Mesodermal cell (in vitro differentiated cells): ENCODE measurements around the gene C4B.
"Not testable (repeated sequence)": the region's sequence is repeated elsewhere in the genome, so short reads cannot be mapped to it uniquely, and the experiment has no call there.

Experiments used
- H3K27ac ChIP-seq: 2 replicates; pipeline ENCODE4 v1.7.0; 2013; ENCODE audit warnings: mild to moderate bottlenecking, low read depth, low read length, moderate library complexity; ENCODE audit not compliant: severe bottlenecking
- H3K36me3 ChIP-seq: 2 replicates; pipeline ENCODE4 v1.7.1; 2013; ENCODE audit warnings: mild to moderate bottlenecking, low read length, moderate library complexity; ENCODE audit not compliant: control insufficient read depth, insufficient read depth
- H3K4me1 ChIP-seq: one replicate; pipeline ENCODE4 v1.7.1; 2013; ENCODE audit warnings: mild to moderate bottlenecking, low read length; ENCODE audit not compliant: insufficient read depth, control insufficient read depth, poor library complexity, severe bottlenecking
- H3K4me3 ChIP-seq: 2 replicates; pipeline ENCODE4 v1.7.0; 2013; ENCODE audit warnings: low read length, control low read depth, mild to moderate bottlenecking; ENCODE audit not compliant: insufficient read depth, poor library complexity, severe bottlenecking; ENCODE audit errors: extremely low read depth
- H3K9me3 ChIP-seq: 2 replicates; pipeline ENCODE4 v1.7.1; 2013; ENCODE audit warnings: mild to moderate bottlenecking, low read length, moderate library complexity; ENCODE audit not compliant: control insufficient read depth
- WGBS, 2 experiments: methylation state at CpG; one replicate each; pipeline ENCODE4 v1.1.5; 2013; ENCODE audit warnings: missing lambda C conversion rate in 2 of 2; ENCODE audit not compliant: insufficient coverage in 2 of 2; 5-methylcytosine and 5-hydroxymethylcytosine counted together

C4B gene

DNA sequence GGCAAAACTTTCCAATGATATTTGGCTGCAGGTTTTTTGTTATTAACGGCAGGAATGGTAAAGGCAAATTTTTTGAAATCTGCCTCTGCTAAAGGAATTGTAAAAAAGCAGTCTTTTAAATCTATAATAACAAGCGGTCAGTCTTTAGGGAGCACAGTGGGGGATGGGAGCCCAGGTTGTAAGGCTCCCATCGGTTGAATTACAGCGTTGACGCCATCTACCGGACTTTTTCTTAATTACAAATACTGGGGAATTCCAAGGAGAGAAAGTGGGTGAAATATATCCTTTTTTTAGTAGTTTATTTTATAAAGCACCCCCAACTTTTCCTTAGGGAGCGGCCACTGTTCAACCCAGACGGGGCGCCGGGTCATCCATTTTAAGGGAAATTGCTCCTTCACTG lies 25.2 kb upstream of the C4B start:
- H3K4me1 ChIP-seq, H3K36me3 ChIP-seq: not testable (repeated sequence)
- WGBS, 2 experiments, result no CpG with 5 or more reads among the region's 10 CpGs

GRCh38 chr6:31994421-31994820 lies 20.2 kb upstream of the C4B start:
- H3K36me3 ChIP-seq, H3K4me3 ChIP-seq: not testable (repeated sequence)
- WGBS, 2 experiments, result no CpG with 5 or more reads among the region's 14 CpGs

More for the DNA sequence above, 25.2 kb upstream of the C4B start:
- not testable (repeated sequence) for H3K4me3 ChIP-seq, H3K27ac ChIP-seq, H3K9me3 ChIP-seq

GRCh38 chr6:31996385-31996784 lies 18.2 kb upstream of the C4B start:
- H3K36me3 ChIP-seq, H3K4me3 ChIP-seq, H3K4me1 ChIP-seq, H3K9me3 ChIP-seq, H3K27ac ChIP-seq: not testable (repeated sequence)
- 100% methylated on average over 1 to 4 of the region's 6 CpGs for WGBS, 2 experiments

More at GRCh38 chr6:31994421-31994820, 20.2 kb upstream of the C4B start:
- not testable (repeated sequence) for H3K27ac ChIP-seq, H3K4me1 ChIP-seq, H3K9me3 ChIP-seq

DNA sequence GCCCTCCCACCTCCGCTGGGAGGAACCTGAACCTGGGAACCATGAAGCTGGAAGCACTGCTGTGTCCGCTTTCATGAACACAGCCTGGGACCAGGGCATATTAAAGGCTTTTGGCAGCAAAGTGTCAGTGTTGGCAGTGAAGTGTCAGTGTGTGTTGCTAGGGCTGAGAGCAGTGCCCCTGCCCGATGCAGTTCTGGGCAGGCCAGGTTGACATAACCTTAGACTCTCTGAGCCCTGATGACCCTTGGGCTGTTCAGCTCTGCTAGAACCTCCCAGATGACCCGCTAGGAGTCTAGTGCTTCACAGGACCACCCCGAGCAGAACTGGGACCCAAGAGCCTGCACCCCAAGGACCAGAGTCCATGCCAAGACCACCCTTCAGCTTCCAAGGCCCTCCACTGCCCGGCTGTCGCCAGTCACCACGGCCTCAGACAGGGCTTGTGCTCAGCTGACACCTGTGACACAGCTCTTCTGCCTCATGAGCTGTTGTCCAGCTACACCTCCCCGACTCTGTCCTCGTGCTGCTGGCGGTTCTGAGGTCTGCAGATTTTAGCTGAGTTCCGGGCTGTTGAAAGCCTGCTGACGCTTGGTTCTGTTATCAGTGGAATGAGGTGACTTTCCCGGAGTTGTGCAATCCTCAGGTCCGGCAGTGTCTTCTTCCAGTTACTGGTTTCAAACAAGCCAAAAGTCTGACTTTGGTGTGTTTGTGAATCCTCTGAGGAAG lies 11.9 kb upstream of the C4B start:
- H3K9me3 ChIP-seq, H3K4me1 ChIP-seq, H3K36me3 ChIP-seq, H3K27ac ChIP-seq, H3K4me3 ChIP-seq: not testable (repeated sequence)
- no CpG with 5 or more reads among the region's 15 CpGs for WGBS, 2 experiments

DNA sequence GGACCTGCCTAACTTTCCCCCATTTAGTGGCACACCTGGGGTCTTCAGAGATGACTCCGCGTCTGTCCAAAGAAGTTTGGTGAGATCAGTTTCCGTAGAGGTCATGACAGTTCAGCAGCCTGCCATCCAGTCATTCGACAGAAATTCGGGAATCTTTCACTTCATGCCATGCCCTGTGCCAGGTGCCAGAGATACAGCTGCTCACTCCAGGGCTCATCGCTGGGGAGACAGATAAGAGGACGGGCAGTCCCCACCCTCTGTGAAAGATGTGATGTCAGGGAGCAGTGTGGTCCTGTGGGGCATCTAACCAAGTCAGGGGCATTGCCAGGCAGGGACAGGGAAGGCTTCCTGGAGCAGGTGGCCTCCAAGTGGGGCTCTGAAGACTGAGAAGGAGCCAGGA lies 11.3 kb upstream of the C4B start:
- H3K36me3 ChIP-seq, H3K9me3 ChIP-seq, H3K4me1 ChIP-seq, H3K27ac ChIP-seq, H3K4me3 ChIP-seq: not testable (repeated sequence)
- WGBS, 2 experiments, result no CpG with 5 or more reads among the region's 7 CpGs

- WGBS, 2 experiments, result 92% methylated on average over 2 of the region's 4 CpGs; no CpG with 5 or more reads in 1 of the 2 experiments
- H3K36me3 ChIP-seq, H3K4me1 ChIP-seq, H3K27ac ChIP-seq, H3K4me3 ChIP-seq, H3K9me3 ChIP-seq: not testable (repeated sequence)
Observed at GRCh38 chr6:32004393-32004792, 10.2 kb upstream of the C4B start.

- not testable (repeated sequence) for H3K9me3 ChIP-seq, H3K4me3 ChIP-seq, H3K27ac ChIP-seq, H3K36me3 ChIP-seq, H3K4me1 ChIP-seq
- 90 to 100% methylated on average over 2 to 7 of the region's 13 CpGs for WGBS, 2 experiments
Observed at GRCh38 chr6:32004864-32005537, 9.6 kb upstream of the C4B start.

GRCh38 chr6:32005538-32005880 lies 9.1 kb upstream of the C4B start:
- WGBS, 2 experiments, result 86% methylated on average over 1 of the region's 9 CpGs; no CpG with 5 or more reads in 1 of the 2 experiments
- H3K27ac ChIP-seq, H3K36me3 ChIP-seq: not testable (repeated sequence)

GRCh38 chr6:32005991-32006529 lies 8.5 kb upstream of the C4B start:
- H3K27ac ChIP-seq, H3K4me1 ChIP-seq, H3K4me3 ChIP-seq, H3K9me3 ChIP-seq, H3K36me3 ChIP-seq: not testable (repeated sequence)
- WGBS, 2 experiments, result 93 to 100% methylated on average over 1 to 3 of the region's 8 CpGs

More at GRCh38 chr6:32005538-32005880, 9.1 kb upstream of the C4B start:
- not testable (repeated sequence) for H3K9me3 ChIP-seq, H3K4me3 ChIP-seq, H3K4me1 ChIP-seq

DNA sequence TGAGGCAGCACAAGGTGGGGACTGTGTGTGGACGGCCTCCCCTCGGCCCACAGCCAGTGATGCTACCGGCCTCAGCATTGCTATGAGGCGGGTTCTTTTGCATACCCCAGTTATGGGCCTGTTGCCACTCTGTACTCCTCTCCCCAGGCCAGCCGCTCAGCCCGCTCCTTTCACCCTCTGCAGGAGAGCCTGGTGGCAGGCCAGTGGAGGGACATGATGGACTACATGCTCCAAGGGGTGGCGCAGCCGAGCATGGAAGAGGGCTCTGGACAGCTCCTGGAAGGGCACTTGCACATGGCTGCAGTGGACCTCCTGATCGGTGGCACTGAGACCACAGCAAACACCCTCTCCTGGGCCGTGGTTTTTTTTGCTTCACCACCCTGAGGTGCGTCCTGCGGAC lies 7.5 kb upstream of the C4B start:
- WGBS, 2 experiments, result 92 to 98% methylated on average over 3 to 4 of the region's 12 CpGs
- H3K9me3 ChIP-seq, H3K4me1 ChIP-seq: not testable (repeated sequence)

GRCh38 chr6:32008037-32008436 lies 6.6 kb upstream of the C4B start:
- not testable (repeated sequence) for H3K27ac ChIP-seq, H3K4me1 ChIP-seq, H3K36me3 ChIP-seq, H3K4me3 ChIP-seq, H3K9me3 ChIP-seq
- no CpG with 5 or more reads among the region's 24 CpGs for WGBS, 2 experiments

More for the DNA sequence above, 7.5 kb upstream of the C4B start:
- H3K36me3 ChIP-seq, H3K4me3 ChIP-seq, H3K27ac ChIP-seq: not testable (repeated sequence)
